GM19372 (cell line): ENCODE data around the gene EYA2.

Source experiments
- ATAC-seq: cut with Tn5 transposase; IDR thresholded peaks from one replicate; pipeline ENCODE4 v1.9.1; 2021; ENCODE audit warnings: mild to moderate bottlenecking, low read depth, moderate library complexity; ENCODE audit not compliant: unreplicated experiment

EYA2 gene

DNA sequence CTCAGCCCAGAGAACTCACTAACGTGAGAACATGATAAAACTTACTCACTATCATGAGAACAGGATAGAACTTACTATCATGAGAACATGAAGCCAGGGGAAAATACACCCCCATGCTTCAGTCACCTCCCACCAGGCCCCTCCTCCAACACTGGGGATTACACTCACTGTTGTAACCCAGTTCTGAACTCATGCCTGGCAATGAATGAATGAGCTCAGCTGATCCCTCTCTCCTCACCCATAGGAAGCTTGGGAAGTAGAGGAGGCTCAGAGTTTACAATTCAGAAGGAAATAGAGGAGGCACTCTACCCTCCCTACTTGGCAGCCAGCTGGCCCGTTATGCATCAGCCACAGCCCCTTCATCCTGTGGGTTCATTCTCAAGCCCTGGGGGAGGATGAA lies 102.5 kb downstream of the EYA2 start:
- ATAC-seq, result no peak

DNA sequence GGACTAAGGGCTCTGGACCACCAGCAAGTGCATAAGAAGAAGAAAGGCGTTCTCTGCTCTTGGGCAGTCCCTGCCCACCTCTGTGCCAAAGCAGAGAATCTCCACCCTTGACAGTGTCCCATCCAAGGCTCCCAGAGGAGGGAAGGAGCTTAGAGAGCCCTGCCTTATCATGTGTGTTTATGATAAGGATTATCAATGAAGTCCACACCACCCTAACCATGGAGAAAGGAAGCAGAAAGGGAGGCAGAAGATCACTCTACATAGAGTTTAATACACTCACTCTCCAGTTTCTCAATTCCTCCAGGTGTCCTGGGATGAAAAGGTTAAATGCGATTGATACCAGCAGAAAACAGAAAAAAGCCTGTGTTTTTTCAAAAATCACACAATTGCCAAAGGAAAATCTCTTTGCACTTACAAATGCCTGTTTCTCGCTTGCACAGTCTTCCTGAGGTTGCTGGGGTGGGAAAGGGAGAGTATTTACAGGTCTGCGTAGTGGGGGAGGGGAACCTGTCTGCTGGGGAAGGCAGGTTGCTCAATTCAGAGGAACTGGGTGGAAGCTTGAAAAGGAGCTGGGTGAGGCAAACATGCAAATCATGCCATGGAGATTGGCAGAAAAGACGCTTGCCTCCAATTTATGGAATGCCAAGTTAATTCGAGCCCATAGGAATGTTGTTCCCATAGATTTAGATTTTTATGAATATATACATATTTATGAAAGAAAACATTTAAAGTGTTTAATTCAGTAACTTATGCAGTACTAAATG lies 104.0 kb downstream of the EYA2 start:
- no peak for ATAC-seq

DNA sequence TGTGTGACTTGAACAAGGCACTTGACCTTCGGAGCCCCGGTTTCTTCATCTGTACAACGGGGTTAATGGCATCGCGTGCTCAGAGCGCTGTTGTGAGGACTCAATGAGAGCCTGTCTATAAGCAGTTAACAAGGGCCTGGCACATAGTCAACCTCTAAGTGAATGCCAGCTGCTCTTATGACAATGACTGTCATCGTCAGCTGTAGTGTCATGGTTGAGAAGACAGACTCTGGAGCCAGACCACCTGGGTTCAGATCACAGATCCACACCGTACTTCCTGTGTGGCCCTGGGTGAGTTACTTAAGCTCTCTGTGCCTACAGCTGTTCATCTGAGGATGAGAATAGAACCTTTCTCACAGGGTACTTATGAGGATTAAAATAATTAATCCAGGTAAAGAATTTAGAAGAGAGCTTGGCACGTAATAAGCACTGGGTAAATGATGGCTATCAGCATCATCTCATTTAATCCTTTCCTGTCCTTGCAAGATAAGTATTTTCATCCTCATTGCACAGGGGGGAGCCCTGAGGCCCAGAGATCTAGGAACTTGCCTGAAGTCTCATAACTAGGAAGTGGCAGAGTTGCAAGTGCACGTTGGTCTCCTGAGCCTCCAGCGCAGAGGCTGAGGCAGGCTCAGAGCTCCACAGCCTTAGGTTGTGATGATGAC lies 105.3 kb downstream of the EYA2 start:
- no peak for ATAC-seq

DNA sequence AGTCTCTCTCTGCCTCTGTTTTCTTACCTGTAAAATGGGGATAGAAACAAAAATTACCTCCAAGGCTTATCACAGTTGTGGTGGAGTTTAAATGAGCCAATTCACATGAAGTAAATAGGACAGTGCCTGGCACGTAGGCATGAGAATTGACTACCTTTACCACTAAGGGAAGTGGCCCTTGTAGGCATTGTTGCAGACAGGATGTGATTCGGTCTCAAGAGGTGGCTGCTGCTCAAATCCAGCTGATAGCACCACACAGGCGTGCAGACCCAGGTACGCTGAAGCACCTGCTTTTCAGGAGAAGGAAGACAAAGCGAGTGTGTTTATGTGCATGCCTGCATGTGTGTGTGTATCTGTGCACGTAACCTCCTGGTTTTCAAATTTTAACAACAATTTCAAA lies 108.6 kb downstream of the EYA2 start:
- no peak for ATAC-seq

DNA sequence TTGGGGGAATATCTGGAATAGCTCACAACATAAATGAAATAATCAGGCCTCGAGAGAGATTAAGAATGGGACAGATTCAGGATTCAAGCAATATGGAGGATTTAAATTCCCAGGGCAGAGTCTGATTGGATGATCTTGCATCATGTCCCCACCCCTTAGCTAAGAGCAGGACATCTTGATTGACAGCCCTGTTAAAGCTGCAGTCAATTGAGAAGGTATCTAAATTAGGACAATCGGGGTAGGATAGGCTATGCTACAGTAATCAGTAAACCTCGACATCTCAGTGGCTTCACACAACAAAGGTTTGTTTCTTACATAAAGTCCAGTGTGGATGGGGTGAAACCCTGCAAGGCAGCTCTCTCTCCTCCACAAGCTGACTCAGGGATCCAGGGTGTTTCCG lies 109.5 kb downstream of the EYA2 start:
- no peak for ATAC-seq

DNA sequence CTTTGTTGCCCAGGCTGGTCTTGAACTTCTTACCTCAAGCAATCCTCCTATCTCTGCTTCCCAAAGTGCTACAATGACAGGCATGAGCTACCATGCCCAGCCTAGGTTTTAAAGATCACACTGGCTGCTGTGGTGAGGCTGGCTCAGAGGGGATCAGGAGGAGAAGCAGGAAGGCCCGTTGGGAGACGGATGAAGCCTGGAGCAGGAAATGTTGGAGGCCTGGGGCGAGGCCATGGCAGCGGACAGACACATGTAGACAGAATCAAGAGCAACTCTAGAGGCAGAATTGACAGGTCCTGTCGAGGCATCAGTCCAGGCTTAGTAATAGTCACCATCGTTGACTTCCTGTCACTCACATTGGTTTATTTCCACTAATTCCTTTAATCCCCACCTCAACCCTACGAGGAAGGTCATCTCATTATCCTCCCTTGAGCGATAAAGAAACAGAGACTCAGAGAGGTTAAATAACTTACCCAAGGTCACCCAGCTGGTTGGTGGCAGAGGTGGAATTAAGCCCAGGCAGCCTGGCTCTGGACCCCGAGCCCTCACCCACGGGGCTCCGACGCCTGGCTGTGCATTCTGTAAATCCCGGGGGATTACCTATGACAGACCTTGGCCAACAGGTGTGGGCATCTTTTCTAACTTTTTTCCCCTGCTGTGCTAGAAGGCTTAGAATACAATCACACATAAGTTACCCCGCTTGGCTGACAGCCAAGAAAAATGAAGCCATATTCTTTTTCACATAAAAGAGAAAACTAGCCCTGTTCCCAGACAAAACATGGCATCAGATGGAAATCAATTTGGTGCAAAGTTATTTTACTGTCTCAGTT lies 113.4 kb downstream of the EYA2 start:
- ATAC-seq, result no peak

DNA sequence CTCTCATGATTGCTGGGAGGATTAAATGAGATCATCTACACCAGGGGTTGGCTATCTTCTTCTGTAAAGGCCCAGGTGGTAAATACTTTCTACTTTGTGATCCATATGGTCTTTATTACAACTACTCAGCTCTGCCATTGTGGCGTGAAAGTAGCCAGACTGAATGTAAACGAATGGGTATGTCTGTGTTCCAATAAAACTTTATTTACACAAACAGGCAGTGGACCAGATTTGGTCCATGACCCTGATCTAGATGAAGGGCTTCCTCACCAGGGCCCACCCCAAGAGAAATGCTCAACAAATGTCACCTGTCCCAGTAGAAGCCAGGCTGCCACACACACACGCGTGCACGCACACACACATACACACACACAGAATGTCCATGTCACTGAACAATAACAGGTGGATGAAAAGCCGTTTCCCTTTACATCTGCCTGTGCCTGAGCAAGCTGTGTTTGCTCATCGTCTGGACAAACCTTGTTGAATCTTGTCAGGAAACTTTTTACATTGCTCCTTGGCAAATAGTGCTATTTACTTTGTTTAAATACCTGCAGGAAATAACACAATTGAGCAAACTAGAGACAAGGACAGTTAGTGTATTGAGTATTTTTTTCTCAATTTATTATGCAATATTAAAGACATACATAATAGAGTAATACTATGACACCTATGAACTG lies 114.3 kb downstream of the EYA2 start:
- ATAC-seq, result no peak

DNA sequence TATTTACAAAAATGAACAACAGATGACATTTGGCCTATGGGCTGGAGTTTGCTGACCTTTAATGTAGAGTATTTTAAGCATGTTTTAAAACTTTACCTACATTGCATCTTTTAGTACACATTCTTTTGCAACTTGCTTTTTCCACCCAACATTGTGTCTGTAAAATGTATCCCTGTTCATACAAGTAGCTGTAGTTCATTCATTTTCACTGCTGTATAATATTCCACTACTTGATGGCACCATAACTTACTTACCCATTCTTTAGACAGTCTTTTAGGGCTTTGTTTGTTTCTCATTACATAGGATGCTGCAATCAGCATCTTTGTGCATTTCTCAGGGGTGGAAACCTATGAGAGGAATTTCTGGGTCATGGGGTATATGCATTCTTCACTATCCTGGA lies 115.1 kb downstream of the EYA2 start:
- no peak for ATAC-seq

DNA sequence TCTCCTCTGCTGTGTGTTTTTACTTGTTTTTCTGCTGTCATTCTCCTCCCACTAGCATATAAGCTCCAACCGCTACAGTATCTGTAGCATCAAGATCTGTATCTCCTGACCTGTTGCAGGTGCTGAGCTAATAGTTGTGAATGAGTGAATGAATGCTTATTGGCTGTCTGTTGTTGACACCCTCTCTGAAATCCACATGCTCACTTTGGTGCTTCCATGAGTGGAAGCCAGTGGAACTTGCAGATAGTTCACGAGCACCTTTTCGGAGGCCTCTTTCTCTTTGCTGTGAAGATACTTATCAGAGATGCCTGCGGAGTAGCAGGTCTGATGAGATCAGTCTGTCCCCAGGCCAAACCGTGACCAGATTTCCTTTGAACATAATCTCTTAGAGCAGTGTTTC lies 117.3 kb downstream of the EYA2 start:
- ATAC-seq, result no peak

DNA sequence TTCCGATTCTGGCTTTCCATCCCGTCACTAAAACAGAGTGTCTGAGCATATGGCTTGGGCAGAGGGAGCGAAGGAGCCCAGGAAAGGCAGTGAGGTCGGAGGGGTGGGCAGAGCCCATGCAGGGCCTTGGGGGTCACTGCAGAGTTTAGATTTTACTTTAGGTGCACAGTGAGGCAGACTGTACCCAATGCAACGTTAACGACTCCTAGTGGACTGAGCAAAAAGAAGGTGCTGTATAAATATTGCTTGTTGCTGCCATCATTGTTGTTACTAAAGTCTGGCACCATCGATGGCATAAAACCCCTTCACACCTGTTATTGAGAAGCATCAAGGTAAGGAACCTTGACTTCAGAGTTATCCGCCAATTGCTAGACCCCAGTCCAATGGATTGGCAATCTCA lies 119.0 kb downstream of the EYA2 start:
- ATAC-seq, result no peak

DNA sequence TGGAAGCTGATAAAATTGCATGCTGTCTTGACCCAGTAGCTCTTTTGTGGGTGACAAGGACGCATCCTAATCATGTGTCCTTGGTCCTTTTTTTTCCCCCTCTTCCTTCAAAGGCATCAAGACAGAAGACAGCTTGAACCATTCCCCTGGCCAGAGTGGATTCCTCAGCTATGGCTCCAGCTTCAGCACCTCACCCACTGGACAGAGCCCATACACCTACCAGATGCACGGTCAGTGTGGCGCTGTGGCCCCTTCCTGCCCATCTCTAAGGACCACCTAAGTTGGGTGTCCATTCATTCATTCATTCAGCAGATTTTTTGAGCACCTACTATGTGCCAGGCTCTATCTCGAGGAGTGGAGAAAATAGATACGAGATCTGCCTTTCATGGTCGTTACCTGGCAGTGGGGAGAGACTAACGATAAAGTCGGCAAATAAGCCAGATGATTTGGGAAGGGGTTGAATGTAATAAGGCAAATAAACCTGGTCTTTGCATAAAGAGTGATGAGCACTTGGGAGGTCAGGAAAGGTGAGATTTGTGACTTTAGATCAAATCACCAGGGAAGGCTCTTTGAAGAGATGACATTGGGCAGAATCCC lies 121.5 kb downstream of the EYA2 start:
- ATAC-seq, result no peak

DNA sequence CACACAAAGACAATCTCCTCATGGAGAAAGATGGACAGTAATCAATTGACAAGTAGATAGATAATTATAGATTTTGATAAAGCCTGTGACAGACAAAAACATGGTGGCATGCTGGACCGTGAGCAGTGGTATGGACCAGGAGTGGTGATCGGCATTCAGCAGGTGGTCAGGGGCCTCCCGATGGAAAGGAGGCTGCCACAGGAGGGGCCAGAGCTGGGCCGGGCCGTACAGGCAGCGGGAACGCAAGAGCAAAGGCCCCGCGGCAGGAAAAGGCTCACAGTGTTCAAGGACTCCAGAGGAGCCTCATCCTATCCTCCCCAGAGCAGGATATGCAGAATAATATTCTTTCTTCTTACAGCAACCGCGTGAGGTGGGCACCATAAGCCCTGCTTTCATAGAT lies 123.7 kb downstream of the EYA2 start:
- no peak for ATAC-seq

DNA sequence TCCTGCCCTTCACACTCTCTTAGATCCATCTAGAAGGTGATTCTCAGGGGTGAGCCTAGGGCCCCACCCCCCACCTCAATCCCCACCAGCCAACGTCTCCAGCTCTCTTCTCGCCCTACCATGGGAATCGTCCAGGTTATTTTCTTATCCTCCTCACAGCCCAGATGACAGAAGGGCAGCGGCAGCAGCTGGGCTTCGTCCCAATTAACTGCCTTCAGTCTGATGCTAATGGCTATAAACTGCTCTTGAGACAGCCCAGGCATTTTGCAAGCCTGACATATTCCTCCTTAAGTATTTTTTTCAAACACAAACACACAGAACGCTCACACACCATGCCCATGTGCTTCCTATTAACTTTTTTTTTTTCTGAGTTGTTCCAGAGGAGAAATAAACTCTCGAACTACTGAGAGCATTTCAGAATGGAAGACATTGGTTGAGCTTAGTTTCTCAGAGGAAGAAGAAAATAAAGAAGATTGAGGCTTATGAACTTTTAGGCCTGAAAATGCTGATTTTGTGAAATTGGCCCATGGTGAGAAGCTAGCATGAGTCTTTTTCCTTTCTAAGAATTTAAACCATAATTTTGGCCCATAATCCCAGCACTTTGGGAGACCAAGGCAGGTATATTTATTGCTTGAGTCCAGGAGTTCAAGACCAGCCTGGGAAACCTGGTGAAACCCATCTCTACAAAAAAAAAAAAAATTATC lies 124.6 kb downstream of the EYA2 start:
- no peak for ATAC-seq

DNA sequence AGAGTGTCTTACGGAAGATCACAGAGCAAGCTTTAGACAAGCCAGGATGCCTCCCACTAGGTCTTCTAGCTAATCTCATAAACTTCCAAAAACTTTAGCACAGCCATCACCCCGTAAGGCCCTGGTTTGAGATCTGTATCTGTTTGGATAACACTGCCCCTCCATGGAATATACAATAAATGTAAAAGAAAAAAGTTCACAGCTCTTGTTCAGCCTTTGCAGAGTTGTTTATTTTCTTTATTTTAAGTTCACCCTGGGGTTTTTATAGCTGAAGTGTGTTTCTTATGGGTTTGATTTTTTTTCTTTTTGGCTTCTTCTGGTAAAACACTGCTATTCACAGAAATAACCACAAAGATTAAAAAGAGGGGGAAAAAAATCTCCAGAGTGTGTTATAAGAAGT lies 125.6 kb downstream of the EYA2 start:
- ATAC-seq, result no peak

DNA sequence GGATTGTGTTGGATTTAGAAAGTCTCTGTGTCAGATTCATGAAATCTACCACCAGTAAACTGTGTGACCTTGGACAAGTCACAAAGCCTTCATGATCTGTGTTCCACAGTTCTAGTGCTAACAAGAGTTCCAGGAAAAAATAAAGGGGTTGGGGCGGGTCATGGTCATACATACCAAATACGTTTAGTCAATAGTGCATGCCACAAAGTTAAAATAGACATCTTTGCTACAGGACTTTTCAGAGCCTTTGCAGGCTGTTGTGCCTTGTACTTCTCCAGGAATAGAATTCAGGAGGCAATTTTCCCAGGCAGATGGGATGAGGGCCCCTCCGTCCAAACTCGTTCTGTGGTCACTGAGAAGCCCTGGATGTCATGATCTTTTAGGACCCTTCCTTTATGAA lies 127.2 kb downstream of the EYA2 start:
- ATAC-seq, result no peak

DNA sequence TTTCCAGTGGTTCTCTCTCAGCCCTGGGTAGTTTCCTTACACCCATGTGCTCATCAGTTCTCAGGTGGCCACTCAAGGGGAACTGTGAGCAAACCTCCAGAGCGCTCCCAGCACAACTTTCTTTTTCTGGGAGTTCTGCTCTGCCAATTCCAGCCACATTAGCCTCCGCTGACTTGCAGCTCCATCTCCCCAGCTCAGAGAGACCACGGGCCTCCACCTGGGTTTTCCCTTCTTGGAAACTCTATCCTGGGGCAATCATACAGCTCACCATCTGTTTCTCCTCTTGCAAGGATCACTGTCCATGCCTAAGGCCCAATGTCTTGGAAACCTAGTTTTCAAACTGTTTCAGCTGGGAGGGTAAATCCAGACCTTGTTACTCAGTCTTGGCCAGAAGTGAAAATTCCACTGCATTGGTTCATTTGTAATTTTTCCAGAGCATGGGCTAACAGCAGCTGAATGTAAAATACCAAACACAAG lies 129.9 kb downstream of the EYA2 start:
- no peak for ATAC-seq

DNA sequence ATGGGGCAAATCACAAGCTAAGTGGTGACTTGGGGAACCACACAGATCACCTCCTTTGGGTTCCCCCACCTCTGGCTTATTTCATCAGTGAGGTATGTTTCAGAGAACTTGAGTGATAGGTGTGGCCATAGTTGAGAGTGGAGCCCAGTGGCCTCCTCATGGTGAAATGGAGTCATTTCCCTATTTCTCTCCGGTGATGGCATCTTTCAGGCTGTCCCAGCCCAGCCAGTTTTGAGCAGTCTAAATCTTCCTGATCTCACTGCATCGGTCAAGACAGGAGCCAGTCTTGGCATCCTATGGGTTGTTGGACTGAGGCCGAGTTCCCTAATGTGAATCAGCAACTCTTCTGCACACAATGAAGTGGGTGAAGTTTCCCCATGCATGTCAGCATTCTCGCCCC lies 132.4 kb downstream of the EYA2 start:
- ATAC-seq, result no peak

DNA sequence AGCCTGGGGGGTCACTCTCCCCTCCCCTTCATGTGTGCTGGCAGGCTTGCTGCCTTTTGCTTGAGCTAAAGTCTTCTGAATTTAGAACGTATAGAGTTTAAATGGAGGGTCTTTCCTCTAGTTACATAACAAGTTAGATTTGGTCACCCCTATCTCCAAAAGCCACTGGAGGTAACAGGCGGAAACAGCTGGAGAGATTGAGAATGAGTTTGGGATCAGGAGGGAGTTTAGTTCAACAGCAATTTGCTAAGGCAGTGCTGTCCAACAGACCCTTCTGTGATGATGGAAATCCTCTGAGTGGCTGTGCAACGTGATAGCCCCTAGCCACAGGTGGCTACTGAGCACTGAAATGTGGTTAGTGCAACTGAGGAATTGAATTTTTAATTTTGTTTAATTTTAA lies 132.8 kb downstream of the EYA2 start:
- no peak for ATAC-seq

DNA sequence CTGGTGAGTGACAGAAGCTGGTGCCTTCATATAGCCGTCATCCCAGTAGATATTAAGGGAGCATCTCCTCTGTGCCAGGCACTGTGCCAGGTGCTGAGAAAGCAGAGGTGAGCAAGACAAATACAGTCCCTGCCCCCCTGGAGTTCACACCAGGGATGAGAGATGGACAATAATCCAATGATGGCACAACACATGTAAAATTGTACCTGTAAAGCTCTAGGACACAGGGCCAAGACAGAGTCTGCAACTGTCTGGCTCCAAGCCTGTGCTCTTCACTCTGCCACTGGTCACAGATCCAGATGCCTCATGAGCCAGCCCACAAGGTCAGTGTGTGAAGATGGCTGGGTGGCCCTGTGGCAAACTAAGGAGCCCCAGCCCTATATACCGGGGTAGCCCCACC lies 133.8 kb downstream of the EYA2 start:
- ATAC-seq, result no peak

DNA sequence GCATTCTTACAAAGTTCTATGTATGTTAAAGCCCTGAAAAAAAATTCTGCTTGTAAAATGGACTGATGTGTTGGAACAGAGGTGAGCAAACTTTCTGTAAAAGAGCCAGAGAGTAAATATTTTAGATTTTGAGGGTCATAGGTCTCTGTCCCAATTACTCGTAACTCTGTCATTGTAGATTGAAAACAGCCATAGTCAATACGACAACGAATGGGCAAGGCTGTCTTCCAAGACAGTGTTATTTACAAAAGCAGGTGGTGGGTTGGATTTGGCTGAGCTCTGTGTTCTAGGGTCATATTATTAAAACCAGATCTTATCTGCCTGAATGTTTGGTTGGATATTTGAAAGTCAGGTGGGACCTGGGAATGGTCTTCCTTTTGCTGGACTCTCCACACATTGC lies 135.2 kb downstream of the EYA2 start:
- no peak for ATAC-seq
